Esophagus squamous epithelium (tissue), 5 donors: Measurements from ENCODE around the gene FBXO9. TPM values are rescaled to one million over a fixed set of nuclear protein-coding genes. Genes with fewer than 3 reads are reported as not detected.

ENCODE experiments used
- DNase-seq: peaks from one replicate; lab custom pipeline; 2025; lab: John Stamatoyannopoulos, UW
- H3K27ac ChIP-seq, 4 donors: fragments of 200-600 bp; sonication (generic); one replicate each; pipeline ENCODE4 v1.5.1; 2016 to 2019; ENCODE audit warnings: mild to moderate bottlenecking in 1 of 4
- H3K27me3 ChIP-seq, 4 donors: fragments of 200-600 bp; sonication (generic); 1 replicate in 3 of 4; 2 replicates in 1 of 4; pipeline versions ENCODE4 v1.5.1 to v1.6.0; 2017 to 2021; ENCODE audit warnings: antibody characterized with exemption in 1 of 4
- H3K36me3 ChIP-seq, 3 donors: fragments of 200-600 bp; sonication (generic); one replicate each; pipeline ENCODE4 v1.5.1; 2016 to 2019
- H3K4me1 ChIP-seq, 3 donors: fragments of 200-600 bp; sonication (generic); one replicate each; pipeline ENCODE4 v1.5.1; 2017 to 2019
- H3K4me3 ChIP-seq, 4 donors: fragments of 200-600 bp; sonication (generic); 1 replicate in 3 of 4; 2 replicates in 1 of 4; pipeline ENCODE4 v1.5.1; 2016 to 2019; ENCODE audit warnings: mild to moderate bottlenecking in 2 of 4, moderate library complexity in 1 of 4
- H3K9me3 ChIP-seq, 3 donors: fragments of 200-600 bp; sonication (generic); one replicate each; pipeline ENCODE4 v1.5.1; 2016 to 2019
- CTCF ChIP-seq, 6 experiments: fragments of 450-650 bp in 4 of 6; fragments of 200-600 bp in 2 of 6; sonication (generic) in 2 of 6; IDR thresholded peaks; one replicate each; pipeline ENCODE4 v1.5.1; 2016 to 2019; ENCODE audit warnings: antibody characterized with exemption in 6 of 6, mild to moderate bottlenecking in 4 of 6, moderate library complexity in 4 of 6
- POLR2A ChIP-seq, 4 donors: fragments of 450-650 bp; IDR thresholded peaks; one replicate each; pipeline ENCODE4 v1.6.1; 2017; ENCODE audit warnings: antibody characterized with exemption in 4 of 4, mild to moderate bottlenecking in 4 of 4, moderate library complexity in 3 of 4
- WGBS, 2 donors: methylation state at CpG; one replicate each; pipeline ENCODE4 v1.1.5; 2018; 5-methylcytosine and 5-hydroxymethylcytosine counted together
- intact Hi-C: fragments of 100-400 bp; cut with DNase I; formaldehyde crosslinking; loops from one replicate; pipeline ENCODE4 v1.15.0; 2022
- total RNA-seq, 4 donors: library from RNA; depleted of rRNA; stranded (reverse); fragments of >200 nt; gene quantifications; one replicate each; pipeline ENCODE4 v1.1.0, GENCODE V29; 2016
- donor health status: DM: yes; HTN: yes; CAD: no.

The FBXO9 gene
- 10 to 100 TPM; 28.8 to 61.4 (median 48.8) TPM for total RNA-seq

DNA sequence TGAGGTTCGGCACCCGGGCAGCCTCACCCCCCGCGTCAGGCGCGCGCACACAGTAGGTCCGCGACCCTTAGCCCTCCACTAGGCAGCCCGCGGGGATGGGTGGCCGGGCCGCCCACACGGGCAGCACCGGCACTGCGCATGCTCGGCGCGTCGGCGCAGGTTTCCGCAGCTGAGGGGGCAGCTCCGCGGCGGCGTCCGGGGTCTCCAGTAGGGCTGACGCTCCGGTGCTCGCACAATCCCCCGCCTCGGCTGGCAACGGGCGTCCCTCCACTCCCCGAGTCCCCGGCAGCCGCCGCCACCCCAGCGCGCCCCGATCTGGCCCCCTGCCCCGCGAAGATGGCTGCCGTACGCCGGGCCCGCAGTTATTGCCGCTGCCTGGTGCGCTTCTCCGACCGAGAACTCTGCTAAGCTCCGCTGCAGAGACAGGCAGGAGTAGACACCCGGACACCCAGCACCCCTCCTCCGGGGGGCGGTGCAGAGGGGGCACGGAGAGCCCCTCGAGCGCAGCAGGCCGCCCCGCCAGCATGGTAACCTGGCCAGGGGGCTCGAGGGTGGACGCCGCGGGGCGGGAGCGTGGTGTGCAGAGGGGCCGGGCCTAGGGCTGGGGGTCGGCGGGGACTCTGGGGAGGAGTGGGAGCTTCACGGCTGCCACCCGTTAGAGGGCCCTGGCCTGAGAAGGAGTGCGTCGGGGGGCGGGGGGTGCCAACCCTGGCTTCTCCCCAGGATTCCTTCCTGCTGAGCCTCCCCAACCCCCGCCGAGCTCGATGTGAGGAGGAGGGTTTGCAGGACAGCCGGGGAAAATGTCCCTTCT is at the start of gene FBXO9:
TSS of gene FBXO9 (plus strand) at position 139 of the 811 bp plus-strand sequence. CDS start at position 525, 386 bp downstream.
- DNase-seq: peak; percentile 30
- peaks cover 0 to 64% (median 26%) of the 10 kb centered on the region in 3 donors for H3K4me1 ChIP-seq

GRCh38 chr6:53015486-53015885 is 49.7 kb upstream of the FBXO9 start:
- intact Hi-C loops: no loop called here
- H3K4me1 ChIP-seq: peaks cover 0 to 44% (median 0%) of the 10 kb centered on the region in 3 donors
- H3K27me3 ChIP-seq: no peaks in the 10 kb centered on the region
- no peak overlapping the region for H3K4me3 ChIP-seq
- WGBS, 2 donors: 90 to 93% methylated on average over 1 of the region's 1 CpG
- H3K36me3 ChIP-seq: peaks cover 0 to 93% (median 26%) of the 10 kb centered on the region in 3 donors
- no peak overlapping the region for H3K27ac ChIP-seq
- DNase-seq: no peak
- TF ChIP-seq CTCF (IDR thresholded peaks at IDR 0.05) (no peak), POLR2A (IDR thresholded peaks at IDR 0.05) (no peak)
- no peaks in the 10 kb centered on the region for H3K9me3 ChIP-seq

More for the DNA sequence above, at the start of gene FBXO9:
- Histone ChIP-seq H3K9me3 (no peaks in the 10 kb centered on the region), H3K36me3 (peaks cover 0 to 6% (median 0%) of the 10 kb centered on the region in 3 donors), H3K27ac (peak within 1 kb of the TSS; percentile 90 to 98 (median 96)), H3K27me3 (no peaks in the 10 kb centered on the region), H3K4me3 (peak within 1 kb of the TSS; percentile 55 to 98 (median 91))
- WGBS, 2 donors: 0% methylated on average over 2 of the region's 78 CpGs; no CpG with 5 or more reads in 1 of the 2 donors
- intact Hi-C loops: no loop called here
- TF ChIP-seq CTCF (IDR thresholded peaks at IDR 0.05): no peak
- TF ChIP-seq POLR2A (IDR thresholded peaks at IDR 0.05): peak in 2 of 4 donors; percentile 33 to 64

GRCh38 chr6:53018446-53018845 is 46.8 kb upstream of the FBXO9 start:
- H3K36me3 ChIP-seq: peaks cover 0 to 72% (median 12%) of the 10 kb centered on the region in 3 donors
- H3K4me3 ChIP-seq: no peak overlapping the region
- peaks cover 0 to 15% (median 0%) of the 10 kb centered on the region in 3 donors for H3K4me1 ChIP-seq
- no peak for TF ChIP-seq POLR2A (IDR thresholded peaks at IDR 0.05)
- no peak for TF ChIP-seq CTCF (IDR thresholded peaks at IDR 0.05)
- intact Hi-C loops: no loop called here
- 81 to 94% methylated on average over 2 of the region's 2 CpGs for WGBS, 2 donors
- H3K9me3 ChIP-seq: no peaks in the 10 kb centered on the region
- no peaks in the 10 kb centered on the region for H3K27me3 ChIP-seq
- no peak overlapping the region for H3K27ac ChIP-seq
- no peak for DNase-seq

DNA sequence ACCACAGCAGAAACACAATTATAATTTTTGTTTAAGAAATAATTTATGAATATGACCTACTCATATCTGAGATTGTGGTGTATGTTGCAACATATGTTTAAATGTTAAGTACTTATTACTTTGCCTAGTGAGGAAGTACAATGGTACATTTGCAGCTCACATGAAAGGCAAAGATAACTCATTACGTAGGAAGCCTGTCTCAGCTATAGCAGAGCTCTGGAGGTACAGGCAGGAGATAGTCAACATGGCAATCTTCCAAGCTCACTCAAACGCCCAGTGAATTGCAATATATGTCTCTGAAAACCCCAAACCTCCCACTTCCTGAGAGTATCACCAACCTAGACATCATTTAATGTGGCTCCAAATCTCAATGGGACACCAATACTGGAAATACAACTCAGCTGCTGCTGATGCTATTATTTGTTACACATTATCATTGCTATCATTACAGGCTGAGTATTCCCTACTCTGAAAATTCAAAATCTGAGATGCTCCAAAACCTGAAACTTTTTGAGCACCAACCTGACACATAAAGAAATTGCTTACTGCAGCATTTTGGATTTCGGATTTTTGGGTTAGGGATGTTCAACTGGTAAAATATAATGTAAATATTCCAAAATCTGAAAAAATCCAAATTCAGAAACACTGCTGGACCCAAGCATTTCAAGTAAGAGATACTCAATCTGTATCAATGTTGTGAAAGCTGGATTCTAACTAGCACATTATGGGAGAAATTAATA is 45.0 kb upstream of the FBXO9 start:
- 67 to 72% methylated on average over 3 of the region's 3 CpGs for WGBS, 2 donors
- H3K27ac ChIP-seq: no peak overlapping the region
- DNase-seq: no peak
- no peak for TF ChIP-seq CTCF (IDR thresholded peaks at IDR 0.05)
- no peak for TF ChIP-seq POLR2A (IDR thresholded peaks at IDR 0.05)
- H3K27me3 ChIP-seq: no peaks in the 10 kb centered on the region
- H3K36me3 ChIP-seq: peaks cover 0 to 72% (median 12%) of the 10 kb centered on the region in 3 donors
- intact Hi-C loops: no loop called here
- no peaks in the 10 kb centered on the region for H3K4me1 ChIP-seq
- H3K9me3 ChIP-seq: no peaks in the 10 kb centered on the region
- H3K4me3 ChIP-seq: no peak overlapping the region
